Activated gamma-delta T cell treated with anti-CD3 and anti-CD28 coated beads, Interleukin-2, amount 50 U/mL, for 16 hours (primary cell): ENCODE data around the gene ADPRS.

Experiments
- DNase-seq: peaks from one replicate; pipeline ENCODE4 v3.0.0-alpha.2; 2020; ENCODE audit warnings: low read depth

The ADPRS gene

DNA sequence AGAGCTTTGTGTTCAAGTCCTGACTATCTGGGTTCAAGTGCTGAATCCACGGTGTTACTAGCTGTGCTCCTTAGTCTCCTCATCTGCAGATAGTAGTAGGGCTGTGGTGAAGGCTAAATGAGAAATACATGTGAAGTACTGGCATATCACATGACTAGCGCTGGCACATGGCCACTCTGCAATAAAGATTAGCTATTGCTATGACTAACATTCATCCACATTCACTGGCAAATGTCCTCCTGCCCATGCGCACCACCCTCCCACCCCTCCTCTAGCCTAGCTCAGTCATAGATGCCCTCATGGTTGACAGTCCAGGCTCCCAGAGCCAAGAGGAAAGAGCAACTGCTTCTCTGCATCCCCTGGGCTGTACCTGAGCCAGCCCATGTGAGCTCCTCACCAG is 44.8 kb downstream of the ADPRS start:
- DNase-seq, result no peak

DNA sequence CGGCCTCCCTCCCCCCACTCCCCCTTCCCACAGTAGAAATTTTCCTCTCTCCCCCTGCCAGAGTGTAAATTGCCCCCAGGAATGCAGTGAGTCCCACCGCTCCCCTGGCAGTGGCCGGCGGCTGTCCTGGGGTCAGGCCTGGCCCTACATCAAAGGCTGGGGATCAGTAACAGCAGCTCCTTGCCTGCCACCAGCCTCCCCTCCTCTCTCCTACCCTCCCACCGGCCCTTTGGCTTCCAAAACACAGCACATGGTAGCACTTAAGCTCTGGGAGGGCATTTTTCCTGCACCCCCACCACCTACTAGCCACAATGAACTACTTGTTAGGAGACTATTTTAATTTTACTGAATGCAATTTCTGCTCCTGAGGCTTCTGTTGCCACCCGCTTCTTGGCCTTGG is 45.3 kb downstream of the ADPRS start:
- DNase-seq, result no peak

DNA sequence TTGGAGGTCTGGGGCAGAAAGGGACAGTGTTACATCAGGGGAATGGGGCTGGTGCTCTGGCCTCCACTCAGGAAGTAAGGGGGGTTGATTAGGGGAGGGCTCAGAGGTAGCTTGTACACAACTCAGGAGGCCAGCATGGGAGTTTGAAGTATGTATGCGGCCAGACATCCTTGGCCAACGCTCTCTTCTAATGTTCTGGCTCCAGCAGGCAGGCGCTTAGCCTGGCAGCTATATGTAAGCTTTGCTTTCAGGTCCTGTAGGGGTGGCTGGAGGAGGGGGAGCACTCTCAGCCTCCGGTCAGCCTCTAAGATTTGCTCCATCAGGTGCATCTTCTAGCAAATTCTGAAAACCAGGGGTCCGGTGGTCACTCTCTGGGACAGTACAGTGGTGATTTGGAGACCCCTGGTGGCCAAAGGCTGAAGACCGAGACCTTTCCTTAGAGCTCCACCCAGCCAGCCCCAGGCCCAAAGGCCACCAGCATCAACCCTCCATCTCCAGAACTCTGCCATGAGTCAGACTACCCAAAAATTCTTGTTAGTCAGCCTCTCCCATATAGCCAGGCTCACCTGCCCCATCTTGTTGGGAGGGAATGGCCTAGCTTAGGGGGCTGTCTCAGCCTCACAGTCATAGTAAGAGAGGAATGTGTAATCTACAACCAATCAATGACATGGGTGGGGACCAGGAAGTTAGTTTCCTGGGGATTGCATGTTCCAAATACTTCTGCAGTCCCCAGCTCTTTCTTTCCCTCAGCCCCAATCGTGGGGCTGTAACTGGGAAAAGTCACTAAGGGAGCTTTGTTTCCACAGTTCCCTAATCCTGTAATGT is 46.0 kb downstream of the ADPRS start:
- DNase-seq, result no peak

DNA sequence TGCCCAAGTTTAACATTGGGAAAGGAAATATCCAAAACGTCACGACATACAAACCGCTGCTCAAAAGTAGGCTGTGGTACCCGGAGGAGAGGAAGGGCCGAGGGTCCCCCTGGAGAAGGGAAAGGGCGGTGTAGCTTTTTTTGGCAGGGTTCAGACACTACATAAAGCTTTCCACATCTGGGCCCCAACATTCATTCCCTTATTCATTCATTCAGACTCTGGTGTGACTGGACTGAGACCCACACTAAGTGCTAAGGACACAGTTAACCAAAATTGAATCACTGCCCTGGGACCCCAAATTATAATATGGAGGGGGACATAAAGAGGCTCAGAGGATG is 46.6 kb downstream of the ADPRS start:
- no peak for DNase-seq

- DNase-seq, result no peak
Observed at GRCh38 chr1:36135796-36136195, 47.1 kb downstream of the ADPRS start.

DNA sequence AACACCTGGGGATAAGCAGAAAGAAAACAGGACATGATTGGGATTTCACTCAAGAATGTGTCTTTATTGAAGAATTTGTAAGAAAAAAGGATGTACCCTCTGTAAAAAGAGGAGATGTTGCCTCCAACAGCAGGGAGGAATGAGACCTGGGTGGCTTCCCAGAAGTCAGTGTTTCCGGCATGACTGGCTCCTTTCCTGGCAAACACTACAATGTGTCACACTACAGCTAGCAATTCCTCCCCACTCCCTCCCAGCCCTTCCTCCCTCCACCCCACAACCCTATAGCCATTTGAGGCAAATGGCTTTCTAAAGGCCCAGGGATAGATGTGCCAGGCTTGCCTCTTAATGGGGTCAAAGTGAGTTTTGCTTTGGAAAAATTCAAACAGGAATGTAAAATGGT is 47.8 kb downstream of the ADPRS start:
- no peak for DNase-seq

- no peak for DNase-seq
Observed at GRCh38 chr1:36137226-36137625, 48.5 kb downstream of the ADPRS start.

DNA sequence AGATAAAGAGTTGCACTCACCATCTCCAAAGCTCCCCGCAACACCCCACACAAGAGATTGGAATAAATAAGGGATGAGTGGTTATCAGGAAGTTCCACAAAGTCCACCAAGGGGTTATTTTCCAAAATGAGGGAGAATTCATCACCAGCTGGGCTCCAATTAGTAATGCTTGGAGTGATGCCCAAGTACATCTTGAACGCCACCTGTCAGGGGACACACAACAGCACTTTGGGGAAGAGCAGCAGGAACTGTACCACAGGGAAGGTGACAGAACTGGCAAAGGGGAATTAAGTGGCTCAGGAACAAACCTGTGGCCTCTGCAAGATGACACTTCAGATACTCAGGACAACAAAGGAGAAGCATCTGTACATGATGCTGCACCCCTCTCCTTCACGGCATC is 49.1 kb downstream of the ADPRS start:
- DNase-seq, result no peak

- DNase-seq, result no peak
Observed at GRCh38 chr1:36139521-36139920, 50.8 kb downstream of the ADPRS start.

- DNase-seq, result no peak
Observed at GRCh38 chr1:36142121-36142520, 53.4 kb downstream of the ADPRS start.

- DNase-seq, result no peak
Observed at GRCh38 chr1:36143424-36143823, 54.7 kb downstream of the ADPRS start.
